GM10248 (cell line): ENCODE measurements around the gene CLK2.

ENCODE experiments used
- CTCF ChIA-PET: fragments of 300-600 bp; sonication (Branson Sonifier 250); formaldehyde crosslinking; extraction: SDS; loops from one replicate; lab custom pipeline; 2021; ENCODE audit warnings: antibody characterized with exemption; lab: Yijun Ruan, JAX
- POLR2A ChIA-PET: fragments of 350-650 bp; sonication (Branson Sonifier 250); formaldehyde crosslinking; extraction: SDS; loops from one replicate; lab custom pipeline; 2020; ENCODE audit warnings: antibody characterized with exemption; lab: Yijun Ruan, JAX
- DNase-seq: peaks from one replicate; pipeline ENCODE4 v3.0.0; 2012; ENCODE audit errors: extremely low spot score
- CTCF ChIP-seq: IDR thresholded peaks from 2 replicates; pipeline ENCODE4 v1.5.1; 2012; ENCODE audit warnings: mild to moderate bottlenecking, low read depth; ENCODE audit errors: extremely low read depth, missing control alignments, control extremely low read depth

Gene CLK2

GRCh38 chr1:155307247-155307740 is 34.0 kb upstream of the CLK2 start:
- peak; percentile 33 for TF ChIP-seq CTCF
- DNase-seq = no peak
- CTCF ChIA-PET = interaction anchor here (0.7 to 4.4 kb wide), 8 partner anchors 10 to 62 kb away, joined by 3 to 52 read pairs (median 4); partner anchors contain the start of gene HCN3
- POLR2A ChIA-PET = interaction anchor here (1.3 kb wide), 1 partner anchor 16 kb away, joined by 9 read pairs; no protein-coding TSS in a partner anchor

DNA sequence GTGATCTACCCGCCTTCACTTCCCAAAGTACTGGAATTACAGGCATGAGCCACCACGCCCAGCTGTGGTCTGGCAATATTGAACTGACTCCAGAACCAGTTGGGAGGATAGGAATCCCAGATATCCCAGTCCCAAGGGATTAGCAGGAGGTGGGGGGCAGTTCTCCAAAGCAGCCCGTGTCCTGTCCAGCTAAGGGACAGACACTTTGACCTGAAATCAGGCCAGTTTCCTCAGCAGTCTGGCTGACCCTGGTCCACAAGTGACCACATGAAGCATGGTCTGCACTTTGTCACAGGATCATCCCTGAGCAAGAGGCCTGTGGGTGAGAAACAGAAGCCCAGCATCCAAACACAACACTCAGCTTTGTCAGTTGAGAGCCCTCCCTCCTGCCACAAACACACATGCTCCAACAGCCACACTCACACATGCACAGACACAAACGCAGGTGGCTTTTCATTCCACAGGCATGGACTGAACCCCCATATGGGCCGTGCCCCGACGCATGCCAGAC is 32.6 kb upstream of the CLK2 start:
- no peak for DNase-seq
- POLR2A ChIA-PET = no interaction called here
- CTCF ChIA-PET = interaction anchor here (2.4 to 4.4 kb wide), 3 partner anchors 13 to 55 kb away, joined by 8 to 52 read pairs (median 26); no protein-coding TSS in a partner anchor
- no peak for TF ChIP-seq CTCF

GRCh38 chr1:155304558-155305063 is 31.3 kb upstream of the CLK2 start:
- CTCF ChIA-PET = interaction anchor here (1.0 to 4.4 kb wide), 4 partner anchors 12 to 54 kb away, joined by 3 to 52 read pairs (median 17); no protein-coding TSS in a partner anchor

GRCh38 chr1:155301342-155301841 is 28.1 kb upstream of the CLK2 start, which contains the start of gene PKLR:
PKLR (minus strand) TSS chr1:155301438; CDS start chr1:155301395, 43 bp downstream.
- no peak for TF ChIP-seq CTCF
- ChIA-PET POLR2A (no interaction called here), CTCF (interaction anchor here (2.1 kb wide), 1 partner anchor 51 kb away, joined by 9 read pairs; no protein-coding TSS in a partner anchor)
- DNase-seq = no peak

More at GRCh38 chr1:155304558-155305063, 31.3 kb upstream of the CLK2 start:
- POLR2A ChIA-PET = no interaction called here
- no peak for TF ChIP-seq CTCF
- no peak for DNase-seq

DNA sequence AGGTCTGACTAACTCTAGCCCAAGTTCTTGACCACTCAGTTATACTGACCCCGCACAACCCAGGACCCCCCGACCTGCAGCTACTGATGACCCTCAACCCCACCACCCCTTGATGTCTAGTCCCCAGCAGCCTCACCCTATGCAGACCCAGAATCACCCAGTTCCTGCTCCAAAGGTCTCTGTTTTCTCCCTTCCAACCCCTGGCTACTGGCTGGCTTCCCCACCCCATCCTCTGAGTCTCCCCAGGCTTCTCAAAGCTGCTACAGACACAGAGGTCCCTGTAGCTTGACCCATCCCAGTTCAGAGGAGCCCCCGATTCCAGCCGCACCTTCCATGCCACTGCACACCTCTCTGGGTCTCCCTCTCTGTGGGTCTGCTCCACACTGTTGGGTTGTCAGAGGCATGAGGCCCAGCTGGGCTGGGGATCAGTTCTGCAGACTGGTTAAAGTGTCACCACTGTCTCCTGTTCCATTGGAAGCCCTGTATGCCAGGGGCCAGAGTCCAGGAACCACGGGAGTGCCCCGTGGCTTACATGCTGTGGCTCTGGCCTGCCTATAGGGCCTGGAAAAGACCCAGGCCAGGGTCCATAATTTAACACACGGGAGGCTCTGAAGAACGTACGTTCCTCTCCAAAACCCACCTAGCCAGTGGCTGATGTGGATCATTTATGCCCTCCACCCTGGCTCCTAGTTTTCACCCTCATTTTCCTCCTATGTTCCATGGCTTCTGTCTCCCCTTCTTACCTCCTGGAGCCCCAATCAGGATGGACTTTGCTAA is 27.4 kb upstream of the CLK2 start:
- no peak for TF ChIP-seq CTCF
- CTCF ChIA-PET = interaction anchor here (1.0 to 2.1 kb wide), 3 partner anchors 15 to 50 kb away, joined by 3 to 9 read pairs (median 4); no protein-coding TSS in a partner anchor
- POLR2A ChIA-PET = no interaction called here
- no peak for DNase-seq

DNA sequence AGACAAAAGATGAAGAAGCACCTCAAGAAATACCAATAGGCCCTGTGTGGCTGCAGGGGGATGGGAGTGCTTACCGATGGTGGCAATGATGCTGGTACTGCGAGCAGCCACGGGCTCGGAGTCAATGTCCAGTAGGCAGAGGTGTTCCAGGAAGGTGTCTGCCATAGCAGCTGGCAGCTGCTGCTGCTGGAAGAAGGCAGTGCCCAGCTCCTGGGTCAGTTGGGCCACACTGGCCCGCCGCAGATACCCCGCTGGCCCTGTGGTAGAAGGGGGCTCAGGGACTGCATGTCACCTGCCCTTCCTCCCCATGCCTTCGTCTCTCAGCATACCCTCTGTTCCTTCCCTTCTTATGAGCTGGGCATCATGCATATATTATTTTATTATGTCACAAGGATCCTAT is 26.7 kb upstream of the CLK2 start:
- CTCF ChIA-PET = interaction anchor here (1.0 to 2.1 kb wide), 3 partner anchors 16 to 49 kb away, joined by 3 to 9 read pairs (median 4); no protein-coding TSS in a partner anchor
- no peak for TF ChIP-seq CTCF
- no peak for DNase-seq
- POLR2A ChIA-PET = no interaction called here
